ENCODE results near the gene XYLT1. TPM values are rescaled to one million over a fixed set of nuclear protein-coding genes. Genes with fewer than 3 reads are reported as not detected.

The XYLT1 gene
- total and polyA plus RNA-seq, 2 of the 4 experiments (the other 2 are of a cell fraction), result 9.0 to 12.7 TPM

- H3K18ac ChIP-seq (ENCODE audit: low read depth, low read length), result no peak overlapping the region
- H3K9ac ChIP-seq (ENCODE audit: low read depth, low read length), result no peak overlapping the region
- no peak overlapping the region for H4K5ac ChIP-seq (ENCODE audit: low read depth, low read length)
- in situ Hi-C loops (cut with MboI; ENCODE audit: low sequenced_read_pairs), result no loop called here
- TF ChIP-seq USF2 (IDR thresholded peaks at IDR 0.05; ENCODE audit: low read depth, low read length) (no peak), MXI1 (IDR thresholded peaks at IDR 0.05; ENCODE audit: borderline replicate concordance, low read depth, low read length) (no peak), CHD1 (IDR thresholded peaks at IDR 0.05; ENCODE audit: low read depth, low read length) (no peak), MAZ (IDR thresholded peaks at IDR 0.05; ENCODE audit: borderline replicate concordance, low read depth, low read length) (no peak), POLR2A (IDR thresholded peaks at IDR 0.05; ENCODE audit: low read depth, low read length) (no peak), SMC3 (IDR thresholded peaks at IDR 0.05; ENCODE audit: low read depth, low read length) (no peak), BHLHE40 (IDR thresholded peaks at IDR 0.05; ENCODE audit: low read depth, low read length) (no peak)
- H3K14ac ChIP-seq (replicated peaks; ENCODE audit: low read depth, low read length), result no peak overlapping the region
- H2BK5ac ChIP-seq (ENCODE audit: low read depth, low read length, poor library complexity, severe bottlenecking), result no peak overlapping the region
- no peak overlapping the region for H2BK120ac ChIP-seq (ENCODE audit: low read depth, low read length)
- peaks cover 11% of the 10 kb centered on the region for H3K9me1 ChIP-seq (ENCODE audit: insufficient read depth, low read length)
- no peak overlapping the region; the same call in 1 of the 2 replicates for H3K4ac ChIP-seq (ENCODE audit: low read depth, low read length)
- H2AFZ ChIP-seq (replicated peaks; ENCODE audit: low read length, poor library complexity), result no peak overlapping the region
- POLR2A ChIA-PET (ENCODE audit: unreplicated experiment), result no interaction called here
- H3K79me1 ChIP-seq (ENCODE audit: low read depth in 1 of 2, low read length in 2 of 2), result peaks cover 33 to 45% of the 10 kb centered on the region in 2 experiments
- no peak overlapping the region for H3K27ac ChIP-seq (ENCODE audit: insufficient read depth, low read length)
- no peak overlapping the region for H3K23ac ChIP-seq (ENCODE audit: low read depth, low read length)
- no peaks in the 10 kb centered on the region for H3K36me3 ChIP-seq (ENCODE audit: control insufficient read depth, insufficient read depth, low read length)
- dilution Hi-C loops (cut with HindIII; ENCODE audit: low sequenced_read_pairs, unreplicated experiment), result no loop called here
- DNase-seq (no peak), ATAC-seq (ENCODE audit: low read depth) (no peak)
- CTCF ChIA-PET, result no interaction called here
- H4K20me1 ChIP-seq (ENCODE audit: insufficient read depth, low read length), result no peaks in the 10 kb centered on the region; the same call in 1 of the 2 replicates
- no peak overlapping the region for H2AK5ac ChIP-seq (ENCODE audit: low read depth, low read length)
- BruUV-seq (replicated peaks), result no TSS peak
- no peak overlapping the region for H2AK9ac ChIP-seq (replicated peaks; ENCODE audit: low read depth, low read length, poor library complexity)
- H2BK15ac ChIP-seq (ENCODE audit: low read depth, low read length), result no peak overlapping the region; the same call in 2 of the 3 replicates
- H3K4me1 ChIP-seq (ENCODE audit: control insufficient read depth, insufficient read depth, low read length), result peaks cover 11% of the 10 kb centered on the region
- H3K56ac ChIP-seq (ENCODE audit: extremely low read depth, insufficient read depth, low read length), result no peak overlapping the region
- no peak overlapping the region for H4K8ac ChIP-seq (ENCODE audit: low read depth in 2 of 2, low read length in 2 of 2)
- H3K27me3 ChIP-seq (ENCODE audit: control insufficient read depth, insufficient read depth, low read length), result no peaks in the 10 kb centered on the region
- H3K9me3 ChIP-seq (ENCODE audit: control insufficient read depth, insufficient read depth, low read length), result peaks cover 3% of the 10 kb centered on the region
- no peak overlapping the region for H3K4me2 ChIP-seq (ENCODE audit: low read depth, low read length)
- H2BK20ac ChIP-seq (ENCODE audit: low read depth, low read length), result no peak overlapping the region
- H4K91ac ChIP-seq (ENCODE audit: insufficient read depth, low read depth, low read length), result no peak overlapping the region
- intact Hi-C loops (cut with micrococcal nuclease), result no loop called here
- 95% methylated on average over 2 of the region's 8 CpGs; no CpG with 5 or more reads in 1 of the 2 experiments for WGBS, 2 experiments (ENCODE audit: extremely low coverage in 2 of 2, insufficient read length in 1 of 2)
- H3K4me3 ChIP-seq (ENCODE audit: insufficient read depth, low read depth, low read length), result no peak overlapping the region
Measured at GRCh38 chr16:17414421-17414820, 56.3 kb downstream of the XYLT1 start.
